ENCODE data around the gene THOC5.

The THOC5 gene

GRCh38 chr22:29470159-29470855, 83.2 kb downstream of the THOC5 start:
- peak; percentile 66 for DNase-seq

DNA sequence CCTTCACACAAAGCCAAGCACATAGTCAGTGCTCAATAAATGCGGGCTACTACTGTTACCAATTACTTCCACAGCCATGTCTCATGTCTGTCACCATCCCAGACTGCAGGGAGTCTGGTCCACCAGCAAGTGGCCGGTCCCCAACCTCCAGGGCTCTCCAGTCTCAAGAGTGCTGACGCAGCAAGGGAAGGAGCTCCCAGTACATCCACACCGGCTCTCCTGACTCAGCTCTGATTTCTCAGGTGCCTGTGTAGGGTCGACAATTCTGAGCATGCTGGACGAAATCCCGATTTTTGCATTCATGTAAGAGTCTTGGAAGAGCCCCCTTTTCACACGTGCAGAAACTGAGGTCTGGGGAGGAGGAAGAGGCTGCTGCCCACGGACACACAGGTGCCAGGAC, 83.8 kb downstream of the THOC5 start:
- DNase-seq: no peak

- no peak for DNase-seq
Measured at GRCh38 chr22:29464581-29464980, 89.0 kb downstream of the THOC5 start.

DNA sequence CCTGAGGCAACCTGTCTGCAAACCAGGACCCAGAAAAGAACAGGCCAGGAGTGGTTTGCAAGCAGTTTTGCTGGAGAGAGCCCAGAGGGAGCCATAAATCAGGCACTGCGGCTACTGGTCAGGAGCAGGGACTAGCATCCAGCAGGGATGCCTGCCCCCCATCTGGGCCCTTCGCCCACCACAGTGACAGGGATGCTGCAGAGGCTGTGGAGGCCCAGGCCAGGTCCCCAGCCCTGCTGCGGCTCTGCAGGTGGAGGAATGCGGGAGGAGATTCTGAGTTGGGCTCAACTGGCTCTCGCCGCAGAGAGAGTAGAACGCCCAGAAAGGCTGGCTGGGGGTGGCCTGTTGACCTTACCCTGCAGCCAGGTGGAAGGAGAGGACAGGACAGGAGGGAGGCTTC, 89.9 kb downstream of the THOC5 start:
- DNase-seq: no peak

DNA sequence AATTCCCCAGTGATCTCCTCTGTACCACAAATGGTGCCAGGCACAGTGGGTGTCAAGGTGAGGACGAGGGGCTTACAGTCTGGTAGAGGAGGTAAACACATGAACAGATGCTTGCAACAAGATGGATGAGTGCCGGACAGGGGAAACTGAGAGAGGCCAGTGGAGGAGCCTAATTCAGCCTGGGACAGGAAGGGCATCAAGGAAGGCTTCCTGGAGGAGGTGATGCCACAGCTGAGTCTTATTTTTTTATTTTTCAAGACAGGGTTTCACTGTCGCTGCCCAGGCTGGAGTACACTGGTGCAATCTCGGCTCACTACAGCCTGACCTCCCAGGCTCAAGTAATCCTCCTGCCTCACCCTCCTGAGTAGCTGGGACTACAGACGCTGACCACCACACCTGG, 92.3 kb downstream of the THOC5 start:
- no peak for DNase-seq

DNA sequence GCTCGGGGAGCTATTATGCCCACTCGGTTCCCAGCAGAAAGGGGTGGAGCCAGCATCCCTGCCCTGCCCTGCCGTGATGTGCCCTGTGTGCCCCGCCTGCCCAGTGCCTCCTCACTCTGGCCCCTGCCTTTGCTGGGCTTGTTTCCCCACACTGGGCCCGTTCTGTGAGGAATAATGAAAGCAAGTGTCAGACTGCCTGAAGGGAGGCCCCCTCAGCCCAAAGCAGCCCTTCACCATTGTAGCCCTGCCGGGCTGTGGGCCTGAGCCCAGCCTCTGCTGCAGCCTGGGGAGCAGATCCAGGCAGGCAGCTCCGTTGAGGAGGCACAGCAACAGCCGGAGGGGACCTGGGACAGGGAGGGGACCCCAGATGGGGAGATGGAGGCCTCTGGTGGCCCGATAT, 93.8 kb downstream of the THOC5 start:
- no peak for DNase-seq

DNA sequence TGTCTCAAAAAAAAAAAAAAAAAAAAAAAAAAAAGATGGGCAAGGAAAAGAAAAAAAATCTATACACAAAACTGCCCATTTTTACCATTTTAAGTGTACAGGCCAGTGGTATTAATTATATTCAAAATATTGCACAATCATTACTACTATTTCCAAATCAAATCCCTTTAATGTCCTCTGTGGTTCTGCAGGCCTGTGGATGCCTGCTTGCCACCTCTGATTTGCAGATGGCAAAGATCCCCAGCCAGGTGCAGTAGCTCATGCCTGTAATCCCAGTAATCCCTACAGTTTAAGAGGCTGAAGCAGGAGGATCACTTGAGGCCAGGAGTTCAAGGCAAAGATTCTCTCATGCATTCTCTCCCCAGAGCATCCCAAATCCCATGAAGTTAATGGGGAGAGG, 95.0 kb downstream of the THOC5 start:
- DNase-seq: no peak

- no peak for DNase-seq
Measured at GRCh38 chr22:29457730-29458129, 95.8 kb downstream of the THOC5 start.

DNA sequence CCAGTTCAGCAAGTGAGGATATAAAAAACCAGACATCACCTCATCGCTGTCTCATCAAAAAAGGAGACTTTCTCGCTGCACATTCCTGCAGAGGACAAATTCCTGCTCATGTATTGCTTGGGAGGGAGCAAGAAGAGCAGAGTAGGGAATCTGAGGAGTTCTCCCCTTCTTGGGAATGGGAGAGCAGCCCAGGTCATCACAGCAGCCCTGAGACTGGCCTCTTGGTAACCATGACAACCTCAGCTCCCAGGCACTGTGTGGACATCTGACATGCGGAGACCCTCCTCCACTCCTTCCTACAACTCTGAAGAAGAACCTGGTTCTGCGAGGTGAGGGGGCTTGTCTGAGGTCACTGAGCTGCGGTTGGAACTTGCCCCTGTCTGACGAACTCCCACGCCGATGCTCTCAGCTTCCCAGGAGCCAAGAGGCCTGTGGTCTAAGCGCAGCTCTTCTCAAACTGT, 97.3 kb downstream of the THOC5 start:
- DNase-seq: no peak
